ENCODE data around the gene ARMC5. TPM values are rescaled to one million over a fixed set of nuclear protein-coding genes. Genes with fewer than 3 reads are reported as not detected.

Gene ARMC5
- total and polyA plus RNA-seq, 10 of the 15 experiments (the other 5 are each of a cell fraction or from before 2014, with no cell fraction given): 0.06 to 13.2 (median 5.6) TPM

DNA sequence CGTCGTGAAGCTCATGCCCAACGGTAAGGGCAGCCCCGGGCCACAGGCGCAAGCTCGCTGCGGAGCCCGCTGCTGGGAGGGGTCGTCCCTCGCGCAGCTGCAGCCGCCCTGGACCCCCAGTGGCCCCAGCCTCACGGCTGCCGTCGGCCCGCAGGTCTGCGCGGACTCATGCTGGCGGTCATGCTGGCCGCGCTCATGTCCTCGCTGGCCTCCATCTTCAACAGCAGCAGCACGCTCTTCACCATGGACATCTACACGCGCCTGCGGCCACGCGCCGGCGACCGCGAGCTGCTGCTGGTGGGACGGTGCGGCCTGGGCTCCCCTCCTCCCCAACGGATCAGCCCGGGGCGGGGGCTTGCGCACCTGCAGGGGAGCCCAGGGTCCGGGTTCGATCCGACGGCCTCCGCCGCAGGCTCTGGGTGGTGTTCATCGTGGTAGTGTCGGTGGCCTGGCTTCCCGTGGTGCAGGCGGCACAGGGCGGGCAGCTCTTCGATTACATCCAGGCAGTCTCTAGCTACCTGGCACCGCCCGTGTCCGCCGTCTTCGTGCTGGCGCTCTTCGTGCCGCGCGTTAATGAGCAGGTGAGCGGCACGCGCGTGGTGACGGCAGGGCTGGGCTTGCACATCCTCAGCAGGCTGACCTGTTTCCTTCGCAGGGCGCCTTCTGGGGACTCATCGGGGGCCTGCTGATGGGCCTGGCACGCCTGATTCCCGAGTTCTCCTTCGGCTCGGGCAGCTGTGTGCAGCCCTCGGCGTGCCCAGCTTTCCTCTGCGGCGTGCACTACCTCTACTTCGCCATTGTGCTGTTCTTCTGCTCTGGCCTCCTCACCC is 29.4 kb downstream of the ARMC5 start:
- ChIA-PET POLR2A (interaction anchor here (0.6 kb wide), 1 partner anchor 529 kb away, joined by 4 read pairs; no protein-coding TSS in a partner anchor), SMC1A (ENCODE audit: uncharacterized antibody, unreplicated experiment) (no interaction called here), CTCF (interaction anchor here (1.0 kb wide), 1 partner anchor 28 kb away, joined by 3 read pairs; no protein-coding TSS in a partner anchor), RAD21 (ENCODE audit: unreplicated experiment) (no interaction called here)
- Histone ChIP-seq H2AFZ (ENCODE audit: control insufficient read depth, low read depth, low read length) (no peak overlapping the region), H3K4me1 (ENCODE audit: control insufficient read depth, insufficient read depth, low read length) (0 out of 2 replicates have a peak, but pooled peaks cover 3% of the 10 kb centered on the region), H4K20me1 (ENCODE audit: control insufficient read depth, insufficient read depth) (no peaks in the 10 kb centered on the region), H3K4me3 (no peak overlapping the region), H3K27me3 (replicated peaks in 1 of 2; ENCODE audit: control insufficient read depth in 2 of 2, insufficient read depth in 2 of 2, low read length in 1 of 2) (no peaks in the 10 kb centered on the region; a peak in 1 of 4 replicates), H3K4me2 (ENCODE audit: control insufficient read depth, insufficient read depth) (peak overlapping the region; percentile 93; the same call in 1 of the 2 replicates), H3K27ac (ENCODE audit: control insufficient read depth, insufficient read depth) (no peak overlapping the region), H3K9me3 (replicated peaks; ENCODE audit: control insufficient read depth, insufficient read depth, low read length) (no peaks in the 10 kb centered on the region), H3K36me3 (ENCODE audit: control insufficient read depth in 2 of 2, insufficient read depth in 2 of 2, low read length in 1 of 2) (no peaks in the 10 kb centered on the region; a peak in 4 of 4 replicates), H3K79me2 (ENCODE audit: control insufficient read depth, insufficient read depth, low read length) (no peaks in the 10 kb centered on the region), H3K9ac (ENCODE audit: control insufficient read depth, insufficient read depth, low read length) (no peak overlapping the region)
- in situ Hi-C loops (cut with MboI) (no loop called here), intact Hi-C loops (cut with micrococcal nuclease; ENCODE audit: unreplicated experiment) (no loop called here)
- TF ChIP-seq, protein P1, sequence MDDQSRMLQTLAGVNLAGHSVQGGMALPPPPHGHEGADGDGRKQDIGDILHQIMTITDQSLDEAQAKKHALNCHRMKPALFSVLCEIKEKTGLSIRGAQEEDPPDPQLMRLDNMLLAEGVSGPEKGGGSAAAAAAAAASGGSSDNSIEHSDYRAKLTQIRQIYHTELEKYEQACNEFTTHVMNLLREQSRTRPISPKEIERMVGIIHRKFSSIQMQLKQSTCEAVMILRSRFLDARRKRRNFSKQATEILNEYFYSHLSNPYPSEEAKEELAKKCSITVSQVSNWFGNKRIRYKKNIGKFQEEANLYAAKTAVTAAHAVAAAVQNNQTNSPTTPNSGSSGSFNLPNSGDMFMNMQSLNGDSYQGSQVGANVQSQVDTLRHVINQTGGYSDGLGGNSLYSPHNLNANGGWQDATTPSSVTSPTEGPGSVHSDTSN (IDR thresholded peaks at IDR 0.05; ENCODE audit: insufficient replicate concordance, low read depth, low read length): no peak
- TF ChIP-seq MEF2B (IDR thresholded peaks at IDR 0.05; ENCODE audit: partially characterized antibody, poor library complexity, severe bottlenecking) (no peak), GATAD2B (conservative IDR thresholded peaks at IDR 0.05; ENCODE audit: low read depth) (no peak)
- no TSS peak for BruUV-seq (replicated peaks)
- FAIRE-seq: no peak
- no peak for ATAC-seq
- DNase-seq (ENCODE audit: low read depth, low spot score): no peak
- 93% methylated on average over 74 of the region's 77 CpGs for WGBS (ENCODE audit: insufficient coverage, insufficient replicate concordance, low lambda C conversion rate, missing lambda C conversion rate)

DNA sequence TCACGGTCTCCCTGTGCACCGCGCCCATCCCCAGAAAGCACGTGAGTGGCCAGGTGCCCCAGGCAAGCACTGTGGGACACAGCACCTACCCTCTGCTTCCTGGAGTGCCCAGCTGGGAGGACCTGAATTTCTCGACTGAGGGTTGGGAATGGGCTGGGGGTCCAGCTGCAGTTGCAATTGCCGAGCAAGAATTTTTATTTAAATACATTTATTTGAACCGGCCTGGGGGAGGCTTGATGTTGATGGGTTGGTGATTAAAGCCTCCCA is 29.9 kb downstream of the ARMC5 start:
- Histone ChIP-seq H2AFZ (ENCODE audit: control insufficient read depth, low read depth, low read length) (no peak overlapping the region), H3K9ac (ENCODE audit: control insufficient read depth, insufficient read depth, low read length) (no peak overlapping the region), H3K27ac (ENCODE audit: control insufficient read depth, insufficient read depth) (no peak overlapping the region), H3K9me3 (replicated peaks; ENCODE audit: control insufficient read depth, insufficient read depth, low read length) (no peaks in the 10 kb centered on the region), H3K27me3 (replicated peaks in 1 of 2; ENCODE audit: control insufficient read depth in 2 of 2, insufficient read depth in 2 of 2, low read length in 1 of 2) (no peaks in the 10 kb centered on the region; a peak in 1 of 4 replicates), H3K4me3 (no peak overlapping the region), H3K4me2 (ENCODE audit: control insufficient read depth, insufficient read depth) (no peak overlapping the region), H3K36me3 (ENCODE audit: control insufficient read depth in 2 of 2, insufficient read depth in 2 of 2, low read length in 1 of 2) (no peaks in the 10 kb centered on the region; a peak in 4 of 4 replicates), H3K79me2 (ENCODE audit: control insufficient read depth, insufficient read depth, low read length) (no peaks in the 10 kb centered on the region), H4K20me1 (ENCODE audit: control insufficient read depth, insufficient read depth) (no peaks in the 10 kb centered on the region), H3K4me1 (ENCODE audit: control insufficient read depth, insufficient read depth, low read length) (0 out of 2 replicates have a peak, but pooled peaks cover 3% of the 10 kb centered on the region)
- no TSS peak for BruUV-seq (replicated peaks)
- intact Hi-C loops (cut with micrococcal nuclease; ENCODE audit: unreplicated experiment) (no loop called here), in situ Hi-C loops (cut with MboI) (no loop called here)
- DNase-seq (ENCODE audit: low read depth, low spot score) (no peak), ATAC-seq (no peak), FAIRE-seq (no peak)
- ChIA-PET CTCF (interaction anchor here (1.0 to 1.4 kb wide), 2 partner anchors 28 to 29 kb away, joined by 3 to 4 read pairs; no protein-coding TSS in a partner anchor), RAD21 (ENCODE audit: unreplicated experiment) (no interaction called here), POLR2A (interaction anchor here (0.6 kb wide), 1 partner anchor 529 kb away, joined by 4 read pairs; no protein-coding TSS in a partner anchor), SMC1A (ENCODE audit: uncharacterized antibody, unreplicated experiment) (no interaction called here)
- TF ChIP-seq POLR2A (IDR thresholded peaks at IDR 0.05; ENCODE audit: low read depth, low read length) (0 out of 2 replicates have a peak, but pooled peaks have one; percentile 36), IKZF1 (conservative IDR thresholded peaks at IDR 0.05) (no peak)
- 93% methylated on average over 7 of the region's 7 CpGs for WGBS (ENCODE audit: insufficient coverage, insufficient replicate concordance, low lambda C conversion rate, missing lambda C conversion rate)

Data from GM12878 (cell line).